Thoracic aorta (tissue), 2 donors: Measurements from ENCODE around the gene LRRC27. TPM values are rescaled to one million over a fixed set of nuclear protein-coding genes. Genes with fewer than 3 reads are reported as not detected.

Source experiments
- ATAC-seq: fragments of 150-250 bp; one replicate; pipeline ENCODE4 v1.8.0; 2017; ENCODE audit warnings: low read depth; ENCODE audit not compliant: insufficient number of reproducible peaks, low FRiP score
- DNase-seq: peaks from one replicate; pipeline ENCODE4 v3.0.0-alpha.2; 2020; ENCODE audit warnings: low spot score
- H3K27ac ChIP-seq, 2 donors: fragments of 200-600 bp; sonication (generic); 1 replicate in 1 of 2; 2 replicates in 1 of 2; pipeline ENCODE4 v1.5.1; 2016; ENCODE audit warnings: mild to moderate bottlenecking in 2 of 2, moderate library complexity in 2 of 2
- H3K27me3 ChIP-seq: fragments of 200-600 bp; sonication (generic); replicated peaks from 2 replicates; pipeline ENCODE4 v1.6.0; 2016; ENCODE audit warnings: mild to moderate bottlenecking; ENCODE audit not compliant: insufficient read depth
- H3K36me3 ChIP-seq: fragments of 200-600 bp; sonication (generic); one replicate; pipeline ENCODE4 v1.5.1; 2016
- H3K4me1 ChIP-seq, 2 donors: fragments of 200-600 bp; sonication (generic); 1 replicate in 1 of 2; 2 replicates in 1 of 2; pipeline versions ENCODE4 v1.5.1 to v1.6.0; 2016; ENCODE audit warnings: low read depth in 2 of 2, mild to moderate bottlenecking in 1 of 2; ENCODE audit not compliant: control insufficient read depth in 1 of 2
- H3K4me3 ChIP-seq: fragments of 200-600 bp; sonication (generic); 2 replicates; pipeline ENCODE4 v1.5.1; 2016; ENCODE audit warnings: mild to moderate bottlenecking
- H3K9me3 ChIP-seq: fragments of 200-600 bp; sonication (generic); 2 replicates; pipeline ENCODE4 v1.5.1; 2016
- CTCF ChIP-seq: fragments of 200-600 bp; sonication (generic); IDR thresholded peaks from one replicate; pipeline ENCODE4 v1.5.1; 2019; ENCODE audit warnings: antibody characterized with exemption
- total RNA-seq, 2 donors: library from RNA; depleted of rRNA; stranded (reverse); fragments of >200 nt; gene quantifications; one replicate each; pipeline versions ENCODE4 v1.1.0 to v1.2.3, GENCODE V29; 2016

LRRC27 gene
- total RNA-seq, 2 donors from 2014 or later: 3.2 to 8.9 TPM

- DNase-seq: no peak
- no peak for TF ChIP-seq CTCF
These were observed 95.2 kb downstream of the LRRC27 start for GRCh38 chr10:132427006-132427771.

GRCh38 chr10:132427939-132428367 lies 96.0 kb downstream of the LRRC27 start:
- H3K9me3 ChIP-seq: no peaks in the 10 kb centered on the region
- no peak overlapping the region for H3K27ac ChIP-seq
- no peak overlapping the region for H3K4me3 ChIP-seq
- no peak for TF ChIP-seq CTCF
- H3K36me3 ChIP-seq: no peaks in the 10 kb centered on the region
- peak; percentile 10 for ATAC-seq
- DNase-seq: no peak
- H3K4me1 ChIP-seq: no peaks in the 10 kb centered on the region
- H3K27me3 ChIP-seq: no peaks in the 10 kb centered on the region

More at GRCh38 chr10:132427006-132427771, 95.2 kb downstream of the LRRC27 start:
- no peak overlapping the region for H3K4me3 ChIP-seq
- H3K27me3 ChIP-seq: no peaks in the 10 kb centered on the region
- peaks cover 0 to 3% of the 10 kb centered on the region in 2 donors for H3K4me1 ChIP-seq
- no peak for ATAC-seq
- H3K9me3 ChIP-seq: no peaks in the 10 kb centered on the region
- no peaks in the 10 kb centered on the region for H3K36me3 ChIP-seq
- no peak overlapping the region for H3K27ac ChIP-seq

- no peaks in the 10 kb centered on the region for H3K36me3 ChIP-seq
- no peak for TF ChIP-seq CTCF
- no peaks in the 10 kb centered on the region for H3K27me3 ChIP-seq
- ATAC-seq: no peak
- no peaks in the 10 kb centered on the region for H3K4me1 ChIP-seq
- no peaks in the 10 kb centered on the region for H3K9me3 ChIP-seq
- DNase-seq: no peak
- H3K4me3 ChIP-seq: no peak overlapping the region
- H3K27ac ChIP-seq: no peak overlapping the region
These were observed 96.5 kb downstream of the LRRC27 start for GRCh38 chr10:132428486-132428995.

Other genes with a start within 250 kb of the LRRC27 start
- under 1 TPM in 1 of 2 donors, not detected in 1; 0.28 TPM for gene DPYSL4, start 145.2 kb upstream of the LRRC27 start, total RNA-seq
- gene STK32C, start 24.2 kb upstream of the LRRC27 start, total RNA-seq: 1 to 10 TPM; 1.1 to 4.2 TPM
- 1 to 10 TPM; 5.3 to 7.8 TPM for gene PWWP2B, start 65.0 kb downstream of the LRRC27 start, total RNA-seq
- 100 to 1,000 TPM; 120 to 142 TPM for gene INPP5A, start 205.6 kb downstream of the LRRC27 start, total RNA-seq